Stimulated activated CD4-positive, alpha-beta T cell treated with anti-CD3 and anti-CD28 coated beads, TNF-alpha, amount 100 ng/mL, for 1 hour (primary cell): ENCODE results near the gene RPL36A.

Experiments used
- DNase-seq, 3 donors: peaks; one replicate each; pipeline ENCODE4 v3.0.0-alpha.2; 2020; ENCODE audit warnings: low read depth in 3 of 3, low spot score in 1 of 3

The RPL36A gene

GRCh38 chrX:101390664-101391525 lies at the start of gene RPL36A:
Gene RPL36A, plus strand, starts transcription at chrX:101391011. Its CDS starts 33 bp downstream, at chrX:101391044.
- peak; percentile 32 to 65 (median 64) for DNase-seq

GRCh38 chrX:101347859-101348451 lies 42.9 kb upstream of the RPL36A start:
- DNase-seq: no peak

GRCh38 chrX:101348452-101349192 lies 42.2 kb upstream of the RPL36A start, which contains the start of gene TIMM8A:
Gene TIMM8A, minus strand, starts transcription at chrX:101348742. Its CDS starts 78 bp downstream, at chrX:101348664.
- DNase-seq: peak; percentile 22 to 62 (median 46)

GRCh38 chrX:101349193-101349562 lies 41.6 kb upstream of the RPL36A start:
- DNase-seq: no peak

- no peak for DNase-seq
Measured at GRCh38 chrX:101357166-101357795, 33.5 kb upstream of the RPL36A start.

GRCh38 chrX:101359966-101360365 lies 30.8 kb upstream of the RPL36A start:
- no peak for DNase-seq

- DNase-seq: no peak
Measured at GRCh38 chrX:101360390-101360789, 30.4 kb upstream of the RPL36A start.

- no peak for DNase-seq
Measured at GRCh38 chrX:101362116-101362515, 28.7 kb upstream of the RPL36A start.

- DNase-seq: no peak
Measured at GRCh38 chrX:101362757-101363156, 28.1 kb upstream of the RPL36A start.

- DNase-seq: no peak
Measured at GRCh38 chrX:101365301-101365795, 25.5 kb upstream of the RPL36A start.

GRCh38 chrX:101368800-101369199 lies 22.0 kb upstream of the RPL36A start:
- DNase-seq: no peak

- DNase-seq: no peak
Measured at GRCh38 chrX:101369687-101370086, 21.1 kb upstream of the RPL36A start.

- DNase-seq: no peak
Measured at GRCh38 chrX:101370888-101371504, 19.8 kb upstream of the RPL36A start.

GRCh38 chrX:101377547-101377946 lies 13.3 kb upstream of the RPL36A start:
- DNase-seq: no peak

- DNase-seq: no peak
Measured at GRCh38 chrX:101383679-101384205, 7.1 kb upstream of the RPL36A start.

GRCh38 chrX:101385026-101385684 lies 5.7 kb upstream of the RPL36A start:
- DNase-seq: no peak

GRCh38 chrX:101385795-101386541 lies 4.8 kb upstream of the RPL36A start, which contains the start of gene BTK:
Gene BTK, minus strand, starts transcription at chrX:101386191. Its CDS starts 10,907 bp downstream, at chrX:101375284.
- DNase-seq: no peak

- no peak for DNase-seq
Measured at GRCh38 chrX:101386542-101386885, 4.3 kb upstream of the RPL36A start.

- DNase-seq: no peak
Measured at GRCh38 chrX:101388604-101389003, 2.2 kb upstream of the RPL36A start.
